ENCODE data around the gene GJA8. TPM values are rescaled to one million over a fixed set of nuclear protein-coding genes. Genes with fewer than 3 reads are reported as not detected.
"Not testable (repeated sequence)": the region's sequence is repeated elsewhere in the genome, so short reads cannot be mapped to it uniquely, and the experiment has no call there.

The GJA8 gene
- total RNA-seq (not detected), polyA plus RNA-seq (not detected)
- long read RNA-seq, donor 1 = 0 reads
- long read RNA-seq, donor 2 = 0 reads
- long read RNA-seq, donor 3, partial matches to known transcripts = 0 of 1 reads
- long read RNA-seq, donor 3, other reads (novel, unspliced or antisense) = 0 of 1 reads
- long read RNA-seq, donor 4 = 0 reads
- long read RNA-seq, donor 5 = 0 reads
- long read RNA-seq, donor 6 = 0 reads
- long read RNA-seq, donor 7 = 0 reads
- long read RNA-seq, donor 8 = 0 reads
- long read RNA-seq, donor 9 = 0 reads
- long read RNA-seq, donor 10 = 0 reads

DNA sequence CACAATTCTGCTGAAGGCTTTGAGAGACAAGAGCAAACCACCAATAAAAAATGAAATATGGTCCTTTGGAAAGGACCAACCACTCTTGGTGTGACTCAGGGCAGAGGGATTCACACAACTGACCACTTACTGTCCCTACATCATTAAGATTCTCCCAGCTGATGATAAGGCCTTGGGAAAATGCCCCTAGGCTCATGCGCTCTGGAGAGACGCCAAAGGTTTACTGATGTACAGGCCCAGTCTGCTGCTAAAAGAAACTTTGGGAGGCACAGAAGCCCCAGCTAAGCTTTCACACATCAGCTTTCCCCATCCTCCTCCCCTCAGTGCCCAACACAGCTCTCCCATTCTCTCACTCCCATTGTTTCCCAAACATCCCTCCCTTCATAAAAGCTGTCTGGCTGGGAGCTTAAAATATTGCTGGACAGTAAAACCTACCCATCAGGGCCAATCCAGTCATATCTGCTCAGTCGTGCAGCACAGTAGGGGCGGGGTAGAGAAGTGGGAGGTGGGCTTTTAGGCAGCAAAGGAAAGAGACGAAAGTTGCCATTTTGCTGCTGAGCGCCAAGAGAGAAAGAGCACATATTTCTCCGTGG lies at the start of gene GJA8:
Gene GJA8, plus strand, starts transcription at position 543 of the 593 bp plus-strand sequence. CDS start 5,161 bp downstream, outside the sequence.
- H3K27me3 ChIP-seq = no peaks in the 10 kb centered on the region
- intact Hi-C loops (cut with DNase I) = no loop called here

DNA sequence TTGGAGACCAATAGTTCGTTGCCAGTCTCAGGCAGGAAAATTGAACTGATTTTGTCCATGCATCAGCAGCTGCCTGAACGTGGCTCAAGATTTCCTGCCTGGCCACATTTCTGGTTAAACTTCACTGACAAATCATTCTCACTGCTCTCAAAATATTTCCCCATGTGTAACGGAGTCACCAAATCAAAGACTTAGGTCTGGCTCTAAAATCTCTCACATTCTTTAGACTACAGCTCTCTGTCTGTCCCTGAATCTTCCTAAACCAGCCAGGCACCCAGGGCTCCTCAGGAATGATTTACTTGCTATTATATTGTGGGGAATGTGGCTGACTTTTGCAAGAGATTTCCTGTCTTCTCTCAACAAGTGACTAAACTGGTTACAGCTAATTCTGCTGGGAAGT lies 49.2 kb upstream of the GJA8 start:
- Histone ChIP-seq H3K9me3 (replicated peaks in 1 of 3) (no peaks in the 10 kb centered on the region), H3K4me3 (no peak overlapping the region), H3K27ac (peak overlapping the region in 2 of 5 donors; percentile 34 to 35), H3K4me1 (replicated peaks in 1 of 2) (peaks cover 0 to 9% of the 10 kb centered on the region in 2 donors), H3K27me3 (no peaks in the 10 kb centered on the region), H3K36me3 (replicated peaks in 1 of 2) (no peaks in the 10 kb centered on the region)
- intact Hi-C loops (cut with DNase I) = no loop called here
- WGBS, 4 donors = 25 to 39% (median 30%) methylated on average over 3 of the region's 3 CpGs
- no peak for DNase-seq
- TF ChIP-seq POLR2A (IDR thresholded peaks at IDR 0.05) = no peak
- TF ChIP-seq, protein P1, sequence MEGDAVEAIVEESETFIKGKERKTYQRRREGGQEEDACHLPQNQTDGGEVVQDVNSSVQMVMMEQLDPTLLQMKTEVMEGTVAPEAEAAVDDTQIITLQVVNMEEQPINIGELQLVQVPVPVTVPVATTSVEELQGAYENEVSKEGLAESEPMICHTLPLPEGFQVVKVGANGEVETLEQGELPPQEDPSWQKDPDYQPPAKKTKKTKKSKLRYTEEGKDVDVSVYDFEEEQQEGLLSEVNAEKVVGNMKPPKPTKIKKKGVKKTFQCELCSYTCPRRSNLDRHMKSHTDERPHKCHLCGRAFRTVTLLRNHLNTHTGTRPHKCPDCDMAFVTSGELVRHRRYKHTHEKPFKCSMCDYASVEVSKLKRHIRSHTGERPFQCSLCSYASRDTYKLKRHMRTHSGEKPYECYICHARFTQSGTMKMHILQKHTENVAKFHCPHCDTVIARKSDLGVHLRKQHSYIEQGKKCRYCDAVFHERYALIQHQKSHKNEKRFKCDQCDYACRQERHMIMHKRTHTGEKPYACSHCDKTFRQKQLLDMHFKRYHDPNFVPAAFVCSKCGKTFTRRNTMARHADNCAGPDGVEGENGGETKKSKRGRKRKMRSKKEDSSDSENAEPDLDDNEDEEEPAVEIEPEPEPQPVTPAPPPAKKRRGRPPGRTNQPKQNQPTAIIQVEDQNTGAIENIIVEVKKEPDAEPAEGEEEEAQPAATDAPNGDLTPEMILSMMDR (IDR thresholded peaks at IDR 0.05) = no peak

More for the DNA sequence above, at the start of gene GJA8:
- no peaks in the 10 kb centered on the region for H3K9me3 ChIP-seq (replicated peaks in 1 of 3)
- TF ChIP-seq POLR2A (IDR thresholded peaks at IDR 0.05) = no peak
- TF ChIP-seq, protein P1 (IDR thresholded peaks at IDR 0.05) = no peak
- H3K4me1 ChIP-seq (replicated peaks in 1 of 2) = no peaks in the 10 kb centered on the region
- H3K4me3 ChIP-seq = no peak within 1 kb of the TSS
- no peak within 1 kb of the TSS for H3K27ac ChIP-seq
- H3K36me3 ChIP-seq (replicated peaks in 1 of 2) = no peaks in the 10 kb centered on the region
- no peak for DNase-seq
- WGBS, 4 donors = 68 to 86% (median 84%) methylated on average over 7 of the region's 7 CpGs

DNA sequence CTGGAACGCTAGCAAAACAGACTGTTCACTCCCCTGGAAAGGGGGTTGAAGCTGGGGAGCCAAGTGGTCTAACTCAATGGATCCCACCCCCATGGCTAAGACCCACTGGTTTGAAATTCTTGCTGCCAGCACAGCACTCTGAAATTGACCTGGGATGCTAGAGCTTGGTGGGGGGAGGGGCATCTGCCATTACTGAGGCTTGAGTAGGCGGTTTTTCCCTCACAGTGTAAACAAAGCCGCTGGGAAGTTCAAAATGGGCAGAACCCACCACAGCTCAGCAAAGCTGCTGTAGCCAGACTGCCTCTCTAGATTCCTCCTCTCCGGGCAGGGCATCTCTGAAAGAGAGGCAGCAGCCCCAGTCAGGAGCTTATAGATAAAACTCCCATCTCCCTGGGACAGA lies 47.6 kb upstream of the GJA8 start:
- H3K27me3 ChIP-seq; H3K9me3 ChIP-seq (replicated peaks in 1 of 3); DNase-seq; H3K36me3 ChIP-seq (replicated peaks in 1 of 2); H3K4me3 ChIP-seq; H3K4me1 ChIP-seq (replicated peaks in 1 of 2); H3K27ac ChIP-seq; intact Hi-C loops (cut with DNase I): not testable (repeated sequence)
- 69 to 83% (median 75%) methylated on average over 2 to 4 of the region's 4 CpGs for WGBS, 4 donors

DNA sequence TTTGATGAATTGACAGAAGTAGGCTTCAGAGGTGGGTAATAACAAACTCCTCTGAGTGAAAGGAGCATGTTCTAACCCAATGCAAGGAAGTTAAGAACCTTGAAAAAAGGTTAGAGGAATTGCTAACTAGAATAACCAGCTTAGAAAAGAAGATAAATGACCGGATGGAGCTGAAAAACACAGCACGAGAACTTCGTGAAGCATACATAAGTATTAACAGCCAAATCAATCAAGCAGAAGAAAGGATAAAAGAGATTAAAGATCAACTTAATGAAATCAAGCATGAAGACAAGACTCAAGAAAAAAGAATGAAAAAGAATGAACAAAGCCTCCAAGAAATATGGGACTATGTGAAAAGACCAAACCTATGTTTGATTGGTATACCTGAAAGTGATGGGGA lies 46.6 kb upstream of the GJA8 start:
- H3K4me1 ChIP-seq (replicated peaks in 1 of 2); H3K9me3 ChIP-seq (replicated peaks in 1 of 3); intact Hi-C loops (cut with DNase I); H3K27ac ChIP-seq; H3K36me3 ChIP-seq (replicated peaks in 1 of 2); H3K4me3 ChIP-seq; H3K27me3 ChIP-seq; DNase-seq: not testable (repeated sequence)
- WGBS, 4 donors = 84 to 94% (median 91%) methylated on average over 3 of the region's 3 CpGs

DNA sequence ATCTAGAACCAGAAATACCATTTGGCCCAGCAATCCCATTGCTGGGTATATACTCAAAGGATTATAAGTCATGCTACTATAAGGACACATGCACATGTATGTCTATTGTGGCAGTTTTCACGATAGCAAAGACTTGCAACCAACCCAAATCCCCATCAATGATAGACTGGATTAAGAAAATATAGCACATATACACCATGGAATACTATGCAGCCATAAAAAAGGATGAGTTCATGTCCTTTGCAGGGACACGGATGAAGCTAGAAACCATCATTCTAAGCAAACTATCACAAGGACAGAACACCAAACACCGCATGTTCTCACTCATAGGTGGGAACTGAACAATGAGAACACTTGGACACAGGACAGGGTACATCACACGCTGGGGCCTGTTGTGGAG lies 35.4 kb upstream of the GJA8 start:
- H3K4me1 ChIP-seq (replicated peaks in 1 of 2); H3K4me3 ChIP-seq; H3K9me3 ChIP-seq (replicated peaks in 1 of 3); H3K27me3 ChIP-seq; H3K27ac ChIP-seq; H3K36me3 ChIP-seq (replicated peaks in 1 of 2); intact Hi-C loops (cut with DNase I); DNase-seq: not testable (repeated sequence)
- WGBS, 4 donors = 80 to 86% (median 82%) methylated on average over 4 of the region's 4 CpGs

DNA sequence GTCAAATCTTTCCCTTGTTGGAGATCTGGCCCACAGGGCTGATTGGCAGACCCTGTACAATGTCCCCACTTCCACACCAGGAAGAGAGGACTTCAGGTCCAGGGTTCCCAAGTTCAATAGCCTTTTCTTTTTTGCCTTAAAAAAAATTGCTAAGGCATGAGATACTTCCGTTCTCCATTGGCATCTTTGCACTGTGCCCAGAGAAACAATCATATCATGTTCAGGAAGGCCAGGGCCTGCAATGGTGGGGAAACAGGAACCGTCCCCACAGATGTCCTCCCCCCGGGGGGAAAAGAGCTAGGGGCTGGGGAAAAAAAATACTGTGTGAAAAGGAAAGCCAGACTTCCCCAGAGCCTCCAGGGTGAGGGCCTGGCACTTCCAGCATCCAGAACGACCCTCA lies 24.6 kb upstream of the GJA8 start:
- DNase-seq = no peak
- intact Hi-C loops (cut with DNase I) = no loop called here
- no peak overlapping the region for H3K27ac ChIP-seq
- no peaks in the 10 kb centered on the region for H3K36me3 ChIP-seq (replicated peaks in 1 of 2)
- 62 to 71% (median 64%) methylated on average over 4 of the region's 4 CpGs for WGBS, 4 donors
- H3K9me3 ChIP-seq (replicated peaks in 1 of 3) = no peaks in the 10 kb centered on the region
- no peaks in the 10 kb centered on the region for H3K27me3 ChIP-seq
- TF ChIP-seq POLR2A (IDR thresholded peaks at IDR 0.05) = no peak
- TF ChIP-seq, protein P1 (IDR thresholded peaks at IDR 0.05) = no peak
- no peaks in the 10 kb centered on the region for H3K4me1 ChIP-seq (replicated peaks in 1 of 2)
- no peak overlapping the region for H3K4me3 ChIP-seq
